AG08396 (cell line): Measurements from ENCODE around the gene COPE.

ENCODE experiments used
- DNase-seq: peaks from one replicate; pipeline ENCODE4 v3.0.0; 2012; ENCODE audit warnings: low spot score, mixed read lengths

The COPE gene

GRCh38 chr19:18867751-18868150 lies 51.4 kb downstream of the COPE start:
- no peak for DNase-seq

GRCh38 chr19:18867199-18867598 lies 52.0 kb downstream of the COPE start:
- no peak for DNase-seq

- DNase-seq: no peak
Measured at GRCh38 chr19:18866800-18867123, 52.4 kb downstream of the COPE start.

GRCh38 chr19:18865973-18866799 lies 53.0 kb downstream of the COPE start:
- DNase-seq: peak; percentile 95

- no peak for DNase-seq
Measured at GRCh38 chr19:18865106-18865972, 53.8 kb downstream of the COPE start.

- DNase-seq: no peak
Measured at GRCh38 chr19:18863843-18864362, 55.3 kb downstream of the COPE start.

GRCh38 chr19:18862976-18863842 lies 56.0 kb downstream of the COPE start:
- DNase-seq: no peak

GRCh38 chr19:18861917-18862316 lies 57.3 kb downstream of the COPE start:
- no peak for DNase-seq

- no peak for DNase-seq
Measured at GRCh38 chr19:18861235-18861634, 58.0 kb downstream of the COPE start.

GRCh38 chr19:18860725-18861124 lies 58.5 kb downstream of the COPE start:
- no peak for DNase-seq

- no peak for DNase-seq
Measured at GRCh38 chr19:18860302-18860700, 58.9 kb downstream of the COPE start.

- no peak for DNase-seq
Measured at GRCh38 chr19:18859676-18860301, 59.4 kb downstream of the COPE start.

- no peak for DNase-seq
Measured at GRCh38 chr19:18858906-18859646, 60.1 kb downstream of the COPE start.

GRCh38 chr19:18857223-18857622 lies 62.0 kb downstream of the COPE start:
- no peak for DNase-seq

- DNase-seq: peak; percentile 75
Measured at GRCh38 chr19:18856385-18857126, 62.6 kb downstream of the COPE start.

GRCh38 chr19:18855647-18856384 lies 63.4 kb downstream of the COPE start:
- DNase-seq: no peak

- no peak for DNase-seq
Measured at GRCh38 chr19:18854982-18855381, 64.2 kb downstream of the COPE start.

GRCh38 chr19:18853755-18854427 lies 65.3 kb downstream of the COPE start:
- no peak for DNase-seq

- no peak for DNase-seq
Measured at GRCh38 chr19:18852648-18853047, 66.5 kb downstream of the COPE start.
